ENCODE data around the gene MED10. TPM values are rescaled to one million over a fixed set of nuclear protein-coding genes. Genes with fewer than 3 reads are reported as not detected.
"Not testable (repeated sequence)": the region's sequence is repeated elsewhere in the genome, so short reads cannot be mapped to it uniquely, and the experiment has no call there.

MED10 gene
- total RNA-seq, 1 donor from 2014 or later, result 49.3 TPM

DNA sequence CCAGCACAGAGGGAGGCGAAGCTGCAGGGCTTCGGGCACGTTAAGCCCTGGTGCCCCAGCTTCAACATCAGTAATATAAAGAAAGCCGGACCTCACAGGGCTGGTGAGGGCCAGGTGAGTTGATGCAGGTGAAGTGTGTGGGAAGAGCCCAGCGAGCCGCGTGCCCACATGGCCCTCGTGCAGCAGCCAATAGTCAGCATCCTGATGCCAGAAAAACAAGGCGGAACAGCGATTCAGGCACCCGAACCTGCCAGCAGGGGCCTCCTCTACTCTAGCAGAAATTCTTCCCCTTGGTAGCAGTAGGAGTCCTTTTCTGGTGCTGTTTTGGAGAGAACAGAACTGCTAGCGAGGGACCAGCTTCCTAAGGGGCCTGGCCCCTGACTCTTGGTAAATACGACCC is 7.8 kb downstream of the MED10 start:
- Histone ChIP-seq H3K27me3 (ENCODE audit: insufficient read depth, low read length) (no peaks in the 10 kb centered on the region), H3K36me3 (ENCODE audit: insufficient read depth, low read length) (peaks cover 37% of the 10 kb centered on the region), H3K9me3 (ENCODE audit: insufficient read depth, low read depth, low read length) (no peaks in the 10 kb centered on the region), H4K20me1 (ENCODE audit: insufficient read depth, low read length) (peaks cover 27% of the 10 kb centered on the region), H3K27ac (ENCODE audit: low read depth, low read length) (no peak overlapping the region), H3K4me1 (ENCODE audit: insufficient read depth, low read length) (no peaks in the 10 kb centered on the region), H2AFZ (ENCODE audit: low read depth, low read length) (no peak overlapping the region), H3K9ac (ENCODE audit: low read length) (no peak overlapping the region), H3K4me2 (ENCODE audit: low read length) (no peak overlapping the region), H3K79me2 (ENCODE audit: insufficient read depth, low read length) (peaks cover 21% of the 10 kb centered on the region), H3K4me3 (ENCODE audit: insufficient read depth, low read depth, low read length) (no peak overlapping the region)
- H3K27me3 Mint-ChIP-seq (ENCODE audit: low read depth, unreplicated experiment), result no peaks in the 10 kb centered on the region
- no peak for TF ChIP-seq EZH2 (IDR thresholded peaks at IDR 0.05; ENCODE audit: insufficient read depth, low read length)
- no peak for TF ChIP-seq CTCF (IDR thresholded peaks at IDR 0.05; ENCODE audit: insufficient read depth, low read depth, low read length)
- H3K36me3 Mint-ChIP-seq (ENCODE audit: low read depth, unreplicated experiment), result peaks cover 19% of the 10 kb centered on the region
- H3K9me3 Mint-ChIP-seq (ENCODE audit: unreplicated experiment), result no peaks in the 10 kb centered on the region
- H3K4me3 Mint-ChIP-seq (ENCODE audit: unreplicated experiment), result no peak overlapping the region
- no peak overlapping the region for H3K27ac Mint-ChIP-seq (ENCODE audit: unreplicated experiment)
- DNase-seq (ENCODE audit: low read depth) (no peak), FAIRE-seq (no peak)
- no peaks in the 10 kb centered on the region for H3K4me1 Mint-ChIP-seq (ENCODE audit: low read depth, unreplicated experiment)

DNA sequence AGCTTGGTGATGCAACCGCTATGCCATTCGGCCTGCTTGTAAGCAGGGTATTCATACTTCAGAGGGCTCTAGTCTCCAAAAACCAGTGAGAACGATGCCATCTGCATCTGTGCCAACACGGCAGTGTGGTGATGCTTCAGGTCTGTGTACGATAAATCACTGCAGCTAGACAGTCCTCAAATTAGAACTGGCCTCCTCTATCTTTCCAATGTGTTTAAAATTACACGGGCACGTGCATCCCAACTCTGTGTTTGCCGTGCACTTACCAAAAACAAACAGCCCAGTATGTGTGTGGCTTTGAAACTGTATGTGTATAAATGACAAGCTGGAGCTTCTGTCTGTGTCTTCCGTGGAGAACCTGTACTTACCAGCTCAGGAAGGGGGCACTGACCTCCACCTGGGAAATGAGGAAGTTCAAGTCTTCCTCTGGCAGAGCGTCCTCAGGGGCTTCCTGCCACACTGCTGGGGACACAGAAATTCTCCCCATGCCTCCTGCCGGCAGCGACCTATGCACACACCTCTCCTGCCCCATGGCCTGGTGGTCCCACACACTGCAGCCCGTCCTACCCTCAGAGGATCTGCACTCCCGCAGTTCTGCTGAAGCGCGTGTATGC is 12.3 kb downstream of the MED10 start:
- Mint-ChIP-seq H3K4me3 (ENCODE audit: unreplicated experiment) (no peak overlapping the region), H3K36me3 (ENCODE audit: low read depth, unreplicated experiment) (peaks cover 12% of the 10 kb centered on the region), H3K4me1 (ENCODE audit: low read depth, unreplicated experiment) (no peaks in the 10 kb centered on the region), H3K27ac (ENCODE audit: unreplicated experiment) (no peak overlapping the region), H3K9me3 (ENCODE audit: unreplicated experiment) (no peaks in the 10 kb centered on the region), H3K27me3 (ENCODE audit: low read depth, unreplicated experiment) (no peaks in the 10 kb centered on the region)
- TF ChIP-seq CTCF (IDR thresholded peaks at IDR 0.05; ENCODE audit: insufficient read depth, low read depth, low read length) (no peak), EZH2 (IDR thresholded peaks at IDR 0.05; ENCODE audit: insufficient read depth, low read length) (no peak)
- no peak overlapping the region for H3K9ac ChIP-seq (ENCODE audit: low read length)
- peaks cover under 1% of the 10 kb centered on the region for H4K20me1 ChIP-seq (ENCODE audit: insufficient read depth, low read length)
- FAIRE-seq, result no peak
- H3K27me3 ChIP-seq (ENCODE audit: insufficient read depth, low read length), result no peaks in the 10 kb centered on the region
- no peak for DNase-seq (ENCODE audit: low read depth)
- no peak overlapping the region for H3K27ac ChIP-seq (ENCODE audit: low read depth, low read length)
- H3K79me2 ChIP-seq (ENCODE audit: insufficient read depth, low read length), result no peaks in the 10 kb centered on the region
- peaks cover 9% of the 10 kb centered on the region for H3K36me3 ChIP-seq (ENCODE audit: insufficient read depth, low read length)
- H3K9me3 ChIP-seq (ENCODE audit: insufficient read depth, low read depth, low read length), result no peaks in the 10 kb centered on the region
- H3K4me3 ChIP-seq (ENCODE audit: insufficient read depth, low read depth, low read length), result no peak overlapping the region
- H3K4me1 ChIP-seq (ENCODE audit: insufficient read depth, low read length), result no peaks in the 10 kb centered on the region
- no peak overlapping the region for H3K4me2 ChIP-seq (ENCODE audit: low read length)
- no peak overlapping the region for H2AFZ ChIP-seq (ENCODE audit: low read depth, low read length)

DNA sequence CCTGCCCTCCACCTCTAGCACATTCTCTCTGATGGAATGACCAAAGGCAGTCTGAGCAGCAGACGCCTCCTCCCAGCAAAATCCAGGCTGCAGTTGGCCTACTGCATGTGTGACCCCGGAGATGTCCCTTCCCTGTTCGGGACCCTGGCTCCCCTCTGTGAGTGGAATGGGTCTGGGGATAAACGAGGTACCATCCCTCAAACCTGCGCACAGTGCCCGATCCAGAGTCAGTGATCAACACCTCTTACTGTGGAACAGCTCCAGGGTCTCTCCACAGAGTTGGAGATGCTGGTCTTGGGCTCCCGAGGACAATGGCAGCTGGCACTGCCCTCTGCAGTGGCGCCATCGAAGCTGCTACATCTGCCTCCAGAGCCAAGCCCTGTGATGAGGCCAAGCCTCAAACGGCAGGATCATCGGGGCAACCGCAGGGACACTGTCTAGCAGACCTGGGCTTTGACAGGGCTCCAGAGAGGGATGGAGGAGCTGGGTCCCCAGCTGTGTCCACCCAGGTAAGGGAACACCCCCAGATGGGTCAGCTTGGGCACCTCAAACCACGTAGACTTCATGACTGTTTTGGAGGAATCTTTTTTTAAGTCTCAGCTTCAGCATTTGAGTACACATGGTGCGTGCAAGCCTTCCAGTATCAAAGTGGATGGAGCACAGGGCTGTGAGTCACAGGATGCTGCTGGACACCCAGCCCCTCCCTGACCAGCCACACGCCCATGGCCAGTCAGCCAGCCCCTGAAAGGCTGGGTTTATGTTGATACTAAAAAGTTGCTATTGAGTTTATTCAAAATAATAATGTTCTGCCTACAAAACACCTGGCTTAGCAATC is 13.0 kb downstream of the MED10 start:
- H3K27ac ChIP-seq (ENCODE audit: low read depth, low read length), result no peak overlapping the region
- Mint-ChIP-seq H3K27me3 (ENCODE audit: low read depth, unreplicated experiment) (no peaks in the 10 kb centered on the region), H3K4me3 (ENCODE audit: unreplicated experiment) (no peak overlapping the region), H3K9me3 (ENCODE audit: unreplicated experiment) (no peaks in the 10 kb centered on the region), H3K4me1 (ENCODE audit: low read depth, unreplicated experiment) (no peaks in the 10 kb centered on the region), H3K27ac (ENCODE audit: unreplicated experiment) (no peak overlapping the region), H3K36me3 (ENCODE audit: low read depth, unreplicated experiment) (peaks cover 12% of the 10 kb centered on the region)
- no peaks in the 10 kb centered on the region for H3K27me3 ChIP-seq (ENCODE audit: insufficient read depth, low read length)
- H3K9me3 ChIP-seq (ENCODE audit: insufficient read depth, low read depth, low read length), result no peaks in the 10 kb centered on the region
- no peak overlapping the region for H2AFZ ChIP-seq (ENCODE audit: low read depth, low read length)
- TF ChIP-seq EZH2 (IDR thresholded peaks at IDR 0.05; ENCODE audit: insufficient read depth, low read length) (no peak), CTCF (IDR thresholded peaks at IDR 0.05; ENCODE audit: insufficient read depth, low read depth, low read length) (no peak)
- FAIRE-seq (no peak), DNase-seq (ENCODE audit: low read depth) (peak; percentile 16)
- H3K4me3 ChIP-seq (ENCODE audit: insufficient read depth, low read depth, low read length), result no peak overlapping the region
- peaks cover 9% of the 10 kb centered on the region for H3K36me3 ChIP-seq (ENCODE audit: insufficient read depth, low read length)
- H3K9ac ChIP-seq (ENCODE audit: low read length), result no peak overlapping the region
- H3K4me2 ChIP-seq (ENCODE audit: low read length), result no peak overlapping the region
- H3K4me1 ChIP-seq (ENCODE audit: insufficient read depth, low read length), result no peaks in the 10 kb centered on the region
- no peaks in the 10 kb centered on the region for H3K79me2 ChIP-seq (ENCODE audit: insufficient read depth, low read length)
- H4K20me1 ChIP-seq (ENCODE audit: insufficient read depth, low read length), result no peaks in the 10 kb centered on the region

DNA sequence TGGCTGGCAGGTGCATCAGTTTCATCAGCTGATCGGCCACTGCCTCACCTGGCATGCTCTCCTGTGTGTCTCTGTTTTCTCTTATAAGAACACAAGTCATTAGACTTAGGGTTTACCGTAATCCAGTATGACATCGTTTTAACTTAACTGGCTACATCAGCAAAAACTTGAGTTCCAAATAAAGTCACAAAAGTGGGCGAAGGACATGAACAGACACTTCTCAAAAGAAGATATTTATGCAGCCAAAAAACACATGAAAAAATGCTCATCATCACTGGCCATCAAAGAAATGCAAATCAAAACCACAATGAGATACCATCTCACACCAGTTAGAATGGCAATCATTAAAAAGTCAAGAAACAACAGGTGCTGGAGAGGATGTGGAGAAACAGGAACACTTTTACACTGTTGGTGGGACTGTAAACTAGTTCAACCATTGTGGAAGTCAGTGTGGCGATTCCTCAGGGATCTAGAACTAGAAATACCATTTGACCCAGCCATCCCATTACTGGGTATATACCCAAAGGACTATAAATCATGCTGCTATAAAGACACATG is 14.8 kb downstream of the MED10 start:
- H3K4me3 ChIP-seq (ENCODE audit: insufficient read depth, low read depth, low read length); DNase-seq (ENCODE audit: low read depth); H3K27ac ChIP-seq (ENCODE audit: low read depth, low read length); H3K4me2 ChIP-seq (ENCODE audit: low read length); FAIRE-seq; H3K4me3 Mint-ChIP-seq (ENCODE audit: unreplicated experiment); H3K27me3 ChIP-seq (ENCODE audit: insufficient read depth, low read length); H4K20me1 ChIP-seq (ENCODE audit: insufficient read depth, low read length); H3K4me1 ChIP-seq (ENCODE audit: insufficient read depth, low read length); H3K9ac ChIP-seq (ENCODE audit: low read length); H2AFZ ChIP-seq (ENCODE audit: low read depth, low read length); H3K36me3 ChIP-seq (ENCODE audit: insufficient read depth, low read length); H3K4me1 Mint-ChIP-seq (ENCODE audit: low read depth, unreplicated experiment); H3K79me2 ChIP-seq (ENCODE audit: insufficient read depth, low read length); H3K9me3 ChIP-seq (ENCODE audit: insufficient read depth, low read depth, low read length); H3K27ac Mint-ChIP-seq (ENCODE audit: unreplicated experiment); H3K36me3 Mint-ChIP-seq (ENCODE audit: low read depth, unreplicated experiment); H3K27me3 Mint-ChIP-seq (ENCODE audit: low read depth, unreplicated experiment); H3K9me3 Mint-ChIP-seq (ENCODE audit: unreplicated experiment): not testable (repeated sequence)
